Progenitor cell of endocrine pancreas (in vitro differentiated cells): Measurements from ENCODE around the gene DAB1. TPM values are rescaled to one million over a fixed set of nuclear protein-coding genes. Genes with fewer than 3 reads are reported as not detected.
"Not testable (repeated sequence)": the region's sequence is repeated elsewhere in the genome, so short reads cannot be mapped to it uniquely, and the experiment has no call there.

Experiments used
- DNase-seq: peaks from one replicate; pipeline ENCODE4 v3.0.0; 2021; ENCODE audit warnings: low spot score; ENCODE audit not compliant: unreplicated experiment
- H3K27ac Mint-ChIP-seq: 2 replicates; pipeline ENCODE4 v1.8.0; 2021; ENCODE audit warnings: mild to moderate bottlenecking, moderate library complexity, mixed read lengths
- H3K27me3 Mint-ChIP-seq: 2 replicates; pipeline ENCODE4 v1.8.0; 2021; ENCODE audit warnings: mixed read lengths
- H3K36me3 Mint-ChIP-seq: 2 replicates; pipeline ENCODE4 v1.8.0; 2022; ENCODE audit warnings: mixed read lengths; ENCODE audit not compliant: insufficient read depth
- H3K4me1 Mint-ChIP-seq: 2 replicates; pipeline ENCODE4 v1.8.0; 2021; ENCODE audit warnings: low read depth, mixed read lengths
- H3K4me3 Mint-ChIP-seq: 2 replicates; pipeline ENCODE4 v1.8.0; 2021; ENCODE audit warnings: low read depth, mild to moderate bottlenecking, moderate library complexity, mixed read lengths
- H3K9me3 Mint-ChIP-seq: 2 replicates; pipeline ENCODE4 v1.8.0; 2021; ENCODE audit warnings: low read depth, mixed read lengths
- total RNA-seq: library from RNA; stranded (reverse); gene quantifications from 2 replicates; pipeline ENCODE4 v1.2.1, GENCODE V29; 2021
- TF ChIP-seq, protein P1 (sequence below): fragments of 200-600 bp; sonication (generic); IDR thresholded peaks from one replicate; pipeline ENCODE4 v1.5.0; 2021; ENCODE audit warnings: antibody characterized with exemption, mild to moderate bottlenecking; ENCODE audit not compliant: unreplicated experiment

The DAB1 gene
- total RNA-seq, 1 donor from 2014 or later, result 4.8 TPM

DNA sequence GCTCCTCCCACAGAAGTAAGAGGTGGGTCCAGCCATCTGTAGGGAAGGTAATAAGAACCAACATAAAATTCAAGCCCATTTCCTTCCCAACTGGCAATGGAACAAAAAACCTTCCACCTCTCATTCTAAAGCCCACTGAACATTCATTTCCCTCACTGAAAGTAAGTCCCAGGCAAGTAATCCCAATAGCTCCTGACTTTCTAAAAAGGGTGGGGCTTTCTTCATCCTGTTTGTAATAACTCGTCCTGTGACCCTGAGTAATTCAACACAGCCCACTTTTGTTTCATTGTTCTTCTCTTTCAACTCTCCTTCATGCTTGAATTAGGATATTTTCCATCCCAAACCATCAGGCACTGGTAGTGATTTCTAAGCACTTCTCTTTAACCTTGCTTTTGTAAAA lies 74.9 kb downstream of the DAB1 start:
- TF ChIP-seq, protein P1, sequence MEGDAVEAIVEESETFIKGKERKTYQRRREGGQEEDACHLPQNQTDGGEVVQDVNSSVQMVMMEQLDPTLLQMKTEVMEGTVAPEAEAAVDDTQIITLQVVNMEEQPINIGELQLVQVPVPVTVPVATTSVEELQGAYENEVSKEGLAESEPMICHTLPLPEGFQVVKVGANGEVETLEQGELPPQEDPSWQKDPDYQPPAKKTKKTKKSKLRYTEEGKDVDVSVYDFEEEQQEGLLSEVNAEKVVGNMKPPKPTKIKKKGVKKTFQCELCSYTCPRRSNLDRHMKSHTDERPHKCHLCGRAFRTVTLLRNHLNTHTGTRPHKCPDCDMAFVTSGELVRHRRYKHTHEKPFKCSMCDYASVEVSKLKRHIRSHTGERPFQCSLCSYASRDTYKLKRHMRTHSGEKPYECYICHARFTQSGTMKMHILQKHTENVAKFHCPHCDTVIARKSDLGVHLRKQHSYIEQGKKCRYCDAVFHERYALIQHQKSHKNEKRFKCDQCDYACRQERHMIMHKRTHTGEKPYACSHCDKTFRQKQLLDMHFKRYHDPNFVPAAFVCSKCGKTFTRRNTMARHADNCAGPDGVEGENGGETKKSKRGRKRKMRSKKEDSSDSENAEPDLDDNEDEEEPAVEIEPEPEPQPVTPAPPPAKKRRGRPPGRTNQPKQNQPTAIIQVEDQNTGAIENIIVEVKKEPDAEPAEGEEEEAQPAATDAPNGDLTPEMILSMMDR, result no peak
- Mint-ChIP-seq H3K4me1 (no peaks in the 10 kb centered on the region), H3K9me3 (no peaks in the 10 kb centered on the region), H3K36me3 (no peaks in the 10 kb centered on the region), H3K27me3 (peaks cover 7% of the 10 kb centered on the region), H3K4me3 (no peak overlapping the region), H3K27ac (no peak overlapping the region)
- no peak for DNase-seq

DNA sequence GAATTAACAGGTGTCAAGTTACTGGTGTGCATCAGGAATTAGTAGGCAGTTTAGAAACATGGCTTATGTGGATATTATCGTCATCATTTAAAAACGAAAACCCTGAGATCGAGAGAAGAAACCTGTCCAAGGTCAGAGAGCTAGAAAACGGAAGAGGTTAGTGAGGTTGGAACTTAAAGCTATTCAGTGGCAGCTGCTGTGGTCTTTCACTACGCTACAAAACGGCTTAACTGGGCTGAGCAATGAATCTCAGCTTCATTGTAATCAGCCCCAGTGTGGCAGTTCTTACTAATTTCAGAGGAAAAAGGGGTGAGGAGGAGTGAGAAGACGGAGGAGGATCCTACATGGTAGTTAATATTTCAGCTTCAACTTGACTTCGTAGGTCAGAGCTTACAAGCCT lies 77.9 kb downstream of the DAB1 start:
- peaks cover 4% of the 10 kb centered on the region for H3K27me3 Mint-ChIP-seq
- peaks cover 3% of the 10 kb centered on the region for H3K9me3 Mint-ChIP-seq
- H3K27ac Mint-ChIP-seq, result no peak overlapping the region
- DNase-seq, result no peak
- H3K4me3 Mint-ChIP-seq, result no peak overlapping the region
- no peaks in the 10 kb centered on the region for H3K36me3 Mint-ChIP-seq
- peaks cover 3% of the 10 kb centered on the region for H3K4me1 Mint-ChIP-seq
- TF ChIP-seq, protein P1, result no peak

DNA sequence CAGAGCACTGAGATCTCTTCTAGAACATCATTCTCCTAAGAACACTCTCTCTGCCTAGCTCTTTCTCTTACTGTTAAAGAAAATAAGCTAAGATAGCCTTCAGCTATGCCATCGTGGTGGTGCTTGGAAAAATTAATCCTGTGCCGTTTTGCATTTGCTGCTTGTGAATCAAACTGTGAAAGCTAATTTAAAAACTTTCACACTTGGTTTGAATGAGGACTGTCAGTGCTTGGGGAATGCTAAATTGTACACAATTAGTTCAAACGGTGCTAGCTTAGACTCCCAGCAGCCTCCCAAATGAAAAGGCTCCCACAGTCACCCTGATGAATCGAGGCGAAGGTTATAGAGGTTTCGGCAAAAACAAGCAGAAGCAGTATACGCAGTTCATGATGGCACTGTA lies 79.6 kb downstream of the DAB1 start:
- no peak overlapping the region for H3K27ac Mint-ChIP-seq
- TF ChIP-seq, protein P1, result no peak
- H3K36me3 Mint-ChIP-seq, result no peaks in the 10 kb centered on the region
- H3K4me1 Mint-ChIP-seq, result peaks cover 13% of the 10 kb centered on the region
- peaks cover 3% of the 10 kb centered on the region for H3K9me3 Mint-ChIP-seq
- peaks cover 4% of the 10 kb centered on the region for H3K27me3 Mint-ChIP-seq
- no peak for DNase-seq
- no peak overlapping the region for H3K4me3 Mint-ChIP-seq

DNA sequence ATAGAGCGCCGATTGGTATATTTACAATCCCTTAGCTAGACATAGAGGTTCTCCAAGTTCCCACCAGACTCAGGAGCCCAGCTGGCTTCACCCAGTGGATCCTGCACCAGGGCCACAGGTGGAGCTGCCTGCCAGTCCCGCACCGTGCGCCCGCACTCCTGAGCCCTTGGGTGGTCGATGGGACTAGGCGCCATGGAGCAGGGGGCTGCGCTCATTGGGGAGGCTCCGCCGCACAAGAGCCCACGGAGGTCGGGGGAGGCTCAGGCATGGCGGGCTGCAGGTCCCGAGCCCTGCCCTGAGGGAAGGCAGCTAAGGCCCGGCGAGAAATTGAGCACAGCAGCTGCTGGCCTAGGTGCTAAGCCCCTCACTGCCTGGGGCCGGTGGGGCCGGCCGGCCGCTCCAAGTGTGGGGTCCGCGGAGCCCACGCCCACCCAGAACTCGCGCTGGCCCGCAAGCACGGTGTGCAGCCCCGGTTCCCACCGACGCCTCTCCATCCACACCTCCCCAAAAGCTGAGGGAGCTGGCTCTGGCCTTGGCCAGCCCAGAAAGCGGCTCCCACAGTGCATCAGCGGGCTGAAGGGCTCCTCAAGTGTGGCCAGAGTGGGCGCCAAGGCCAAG lies 80.5 kb downstream of the DAB1 start:
- not testable (repeated sequence) for H3K9me3 Mint-ChIP-seq, H3K27me3 Mint-ChIP-seq, H3K36me3 Mint-ChIP-seq, H3K27ac Mint-ChIP-seq, H3K4me3 Mint-ChIP-seq, DNase-seq
- peaks cover 13% of the 10 kb centered on the region for H3K4me1 Mint-ChIP-seq

DNA sequence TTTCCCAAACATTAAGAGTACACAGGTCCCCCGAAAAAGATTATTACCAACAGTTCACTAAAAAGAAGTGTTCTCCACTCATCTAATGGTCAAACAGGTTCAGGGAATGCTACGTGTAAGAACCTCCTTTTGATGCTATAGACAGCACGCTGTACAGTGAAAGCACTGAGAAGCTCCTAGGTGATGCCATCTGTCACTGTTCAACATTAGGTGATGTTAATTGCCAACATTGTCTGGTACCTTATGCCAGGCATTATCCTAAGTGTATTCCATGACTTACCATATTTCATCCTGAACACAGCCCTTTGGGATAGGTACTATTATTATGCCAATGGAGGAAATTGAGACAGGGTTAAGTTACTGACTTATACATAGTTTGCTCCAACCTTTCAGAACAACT lies 82.1 kb downstream of the DAB1 start:
- TF ChIP-seq, protein P1, result no peak
- no peak overlapping the region for H3K4me3 Mint-ChIP-seq
- H3K27ac Mint-ChIP-seq, result no peak overlapping the region
- no peaks in the 10 kb centered on the region for H3K36me3 Mint-ChIP-seq
- DNase-seq, result no peak
- peaks cover 3% of the 10 kb centered on the region for H3K9me3 Mint-ChIP-seq
- peaks cover 13% of the 10 kb centered on the region for H3K4me1 Mint-ChIP-seq
- H3K27me3 Mint-ChIP-seq, result peaks cover 9% of the 10 kb centered on the region

DNA sequence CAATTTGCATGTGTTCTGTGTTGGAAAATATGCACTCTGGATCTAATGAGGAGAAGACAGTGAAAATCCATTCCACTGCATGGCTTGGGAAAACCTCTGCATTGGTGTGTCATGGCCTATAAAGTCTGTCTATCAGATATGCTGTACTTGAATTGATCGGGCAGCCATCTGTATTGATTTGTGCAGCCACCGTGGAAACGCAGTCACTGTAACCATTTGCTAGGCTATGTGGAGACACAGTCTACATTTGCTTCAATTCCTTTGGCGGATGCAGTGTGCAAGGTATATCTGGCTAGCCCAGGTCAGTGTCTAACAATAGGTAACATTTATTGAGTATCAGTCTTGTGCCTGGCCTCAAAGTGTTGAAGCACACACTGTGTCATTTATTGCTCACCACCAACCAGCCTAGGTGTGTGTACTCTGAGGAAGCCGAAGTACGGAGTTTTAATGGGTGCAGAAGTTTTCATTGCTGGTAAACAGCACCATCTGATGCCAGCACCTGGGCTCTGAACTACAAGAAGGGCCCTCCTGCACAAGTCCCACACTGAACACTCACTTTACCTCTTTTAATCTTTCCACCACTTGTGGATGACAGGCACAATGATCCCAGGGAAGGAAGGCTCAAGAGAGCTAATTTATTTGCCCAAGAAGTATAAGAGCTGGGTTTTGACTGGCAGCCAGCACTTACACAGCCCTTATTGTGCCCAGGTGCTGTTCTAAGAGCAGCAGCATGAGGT lies 83.4 kb downstream of the DAB1 start:
- H3K27me3 Mint-ChIP-seq, result peaks cover 6% of the 10 kb centered on the region

More for the DNA sequence above, 83.4 kb downstream of the DAB1 start:
- H3K27ac Mint-ChIP-seq, result peak overlapping the region; percentile 54
- H3K4me3 Mint-ChIP-seq, result no peak overlapping the region
- no peak for DNase-seq
- H3K36me3 Mint-ChIP-seq, result no peaks in the 10 kb centered on the region
- TF ChIP-seq, protein P1, result no peak
- peaks cover 13% of the 10 kb centered on the region for H3K4me1 Mint-ChIP-seq
- H3K9me3 Mint-ChIP-seq, result peaks cover 3% of the 10 kb centered on the region
